Measurements from ENCODE around the gene XYLB.
A peak's percentile ranks its signal among the peaks of the same experiment; 100 is the strongest.
"Not testable (repeated sequence)": the region's sequence is repeated elsewhere in the genome, so short reads cannot be mapped to it uniquely, and the experiment has no call there.

XYLB gene

DNA sequence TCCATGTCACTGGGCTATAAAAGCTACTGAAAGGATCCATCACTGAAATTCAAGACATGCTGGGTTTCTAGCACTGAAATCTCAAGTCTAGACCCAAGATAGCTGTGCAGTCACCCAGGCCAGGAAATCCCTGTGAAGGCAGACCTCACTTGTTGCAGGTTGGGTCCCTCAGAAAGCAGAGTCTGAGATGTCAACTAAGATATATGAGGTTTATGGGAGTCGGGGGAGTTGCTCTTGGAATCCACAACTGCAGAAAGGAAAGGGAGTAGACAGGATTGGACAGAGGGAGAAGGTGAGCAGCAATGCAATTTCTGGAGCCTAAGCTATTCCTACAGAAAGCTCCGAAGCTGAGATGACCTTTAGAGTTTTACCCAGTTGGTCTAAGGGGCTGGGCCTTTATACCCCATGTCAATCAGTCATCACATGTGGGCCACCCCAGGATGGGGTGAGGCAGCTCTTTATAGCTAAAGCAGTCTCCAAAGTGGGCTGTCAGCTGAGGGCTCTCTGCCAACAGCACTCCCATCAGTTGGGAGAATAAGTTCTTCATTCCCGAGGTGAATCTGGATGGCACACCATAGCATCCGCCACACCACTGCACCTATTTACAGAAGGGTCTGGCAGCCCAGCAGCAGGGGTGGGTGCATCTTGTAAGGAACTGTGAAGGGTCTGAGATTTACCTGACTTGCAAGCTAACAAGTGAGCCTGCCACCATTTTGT, 54.8 kb downstream of the XYLB start:
- DNase-seq, result no peak

DNA sequence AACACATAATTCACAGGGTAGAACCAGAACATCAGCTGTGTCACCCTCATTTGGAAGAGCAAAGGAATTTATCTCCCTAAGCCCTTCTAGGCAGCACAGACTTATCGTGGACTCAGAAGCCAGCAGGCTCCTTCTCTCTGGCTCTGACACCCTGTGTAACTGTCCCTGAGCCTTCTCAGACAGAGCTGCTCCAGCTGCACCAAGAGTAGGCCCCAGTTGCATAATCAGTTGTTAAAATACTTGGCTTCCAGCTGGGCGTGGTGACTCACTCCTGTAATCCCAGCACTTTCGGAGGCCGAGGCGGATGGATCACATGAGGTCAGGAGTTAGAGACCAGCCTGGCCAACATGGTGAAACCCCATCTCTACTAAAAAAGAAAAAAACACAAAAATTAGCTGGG, 57.7 kb downstream of the XYLB start:
- DNase-seq, result no peak

DNA sequence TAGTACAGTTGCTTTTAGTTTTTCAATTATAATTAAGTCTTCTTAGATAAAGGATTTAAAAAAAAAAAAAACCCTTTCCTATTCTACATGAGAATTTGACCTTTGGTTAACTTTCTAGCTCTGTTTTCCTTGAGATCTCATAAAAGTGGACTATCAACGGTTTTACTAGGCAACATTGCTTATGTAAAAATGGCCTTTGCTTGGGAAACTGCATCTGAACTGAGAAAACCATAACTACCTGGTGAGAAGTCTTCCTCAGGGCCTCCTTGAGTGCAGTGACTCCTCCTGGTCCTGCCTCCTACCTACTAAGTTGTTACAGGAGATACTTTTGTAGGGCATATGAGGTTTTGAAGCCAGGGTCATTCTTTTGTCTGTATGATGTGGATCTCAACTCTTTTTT, 65.0 kb downstream of the XYLB start:
- DNase-seq, result no peak

DNA sequence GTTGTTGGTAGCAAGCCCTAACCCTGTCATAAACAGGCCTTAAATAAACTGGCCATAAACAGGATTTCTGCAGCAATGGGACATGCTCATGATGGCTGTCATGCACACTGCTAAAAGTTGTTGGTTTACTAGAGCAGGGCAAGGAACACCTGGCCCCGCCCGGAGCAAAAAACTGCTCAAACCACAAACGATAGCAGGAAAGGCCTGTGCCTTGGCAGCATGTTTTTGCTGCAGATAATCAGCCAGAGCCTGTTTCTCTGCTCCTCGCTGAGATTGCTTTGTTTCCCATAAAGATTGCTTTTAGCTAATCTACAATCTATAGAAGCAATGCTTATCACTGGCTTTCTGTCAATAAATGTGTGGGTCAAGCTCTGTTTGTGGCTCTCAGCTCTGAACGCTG, 74.2 kb downstream of the XYLB start:
- DNase-seq, result not testable (repeated sequence)

DNA sequence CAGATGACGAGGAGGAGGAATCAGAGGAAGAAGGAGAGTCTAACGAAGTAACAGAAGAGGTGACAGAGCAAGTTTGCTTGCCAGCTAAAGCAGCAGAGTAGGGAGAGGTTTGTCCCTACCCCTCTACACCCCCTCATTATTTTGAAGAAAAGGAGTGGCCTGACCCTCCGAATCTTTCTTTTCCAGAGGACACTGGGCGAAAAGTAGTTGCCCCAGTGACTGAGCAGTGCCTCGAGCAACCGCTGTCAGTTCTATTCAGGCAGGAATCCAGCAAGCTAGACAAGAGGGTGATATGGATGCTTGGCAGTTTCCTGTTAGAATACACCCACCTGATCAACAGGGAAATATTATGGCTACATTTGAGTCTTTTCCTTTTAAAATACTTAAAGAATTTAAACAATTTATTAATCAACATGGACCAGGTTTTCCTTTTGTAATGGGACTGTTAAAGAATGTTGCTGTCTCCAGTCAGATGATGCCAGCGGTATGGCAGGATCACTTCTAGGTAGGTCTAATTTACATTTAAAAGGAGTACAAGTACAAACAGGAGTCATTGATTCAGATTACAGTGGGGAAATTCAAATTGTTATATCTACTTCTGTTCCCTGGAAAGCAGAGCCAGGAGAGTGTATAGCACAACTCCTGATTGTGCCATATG, 75.2 kb downstream of the XYLB start:
- no peak for DNase-seq

DNA sequence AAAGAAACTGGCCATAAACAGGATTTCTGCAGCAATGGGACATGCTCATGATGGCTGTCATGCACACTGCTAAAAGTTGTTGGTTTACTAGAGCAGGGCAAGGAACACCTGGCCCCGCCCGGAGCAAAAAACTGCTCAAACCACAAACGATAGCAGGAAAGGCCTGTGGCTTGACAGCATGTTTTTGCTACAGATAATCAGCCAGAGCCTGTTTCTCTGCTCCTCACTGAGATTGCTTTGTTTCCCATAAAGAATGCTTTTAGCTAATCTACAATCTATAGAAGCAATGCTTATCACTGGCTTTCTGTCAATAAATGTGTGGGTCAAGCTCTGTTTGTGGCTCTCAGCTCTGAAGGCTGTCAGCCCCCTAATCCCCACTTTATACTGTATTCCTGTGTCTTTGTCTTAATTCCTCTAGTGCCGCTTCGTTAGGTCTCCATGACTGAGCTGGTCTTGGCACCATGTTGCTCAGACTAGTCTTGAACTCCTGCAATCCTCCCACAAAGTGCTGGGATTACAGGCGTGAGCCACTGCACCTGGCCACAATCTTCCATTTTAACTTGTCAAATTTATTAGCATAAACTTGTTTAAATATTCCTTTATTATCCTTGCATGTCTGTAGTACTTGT, 80.3 kb downstream of the XYLB start:
- not testable (repeated sequence) for DNase-seq

DNA sequence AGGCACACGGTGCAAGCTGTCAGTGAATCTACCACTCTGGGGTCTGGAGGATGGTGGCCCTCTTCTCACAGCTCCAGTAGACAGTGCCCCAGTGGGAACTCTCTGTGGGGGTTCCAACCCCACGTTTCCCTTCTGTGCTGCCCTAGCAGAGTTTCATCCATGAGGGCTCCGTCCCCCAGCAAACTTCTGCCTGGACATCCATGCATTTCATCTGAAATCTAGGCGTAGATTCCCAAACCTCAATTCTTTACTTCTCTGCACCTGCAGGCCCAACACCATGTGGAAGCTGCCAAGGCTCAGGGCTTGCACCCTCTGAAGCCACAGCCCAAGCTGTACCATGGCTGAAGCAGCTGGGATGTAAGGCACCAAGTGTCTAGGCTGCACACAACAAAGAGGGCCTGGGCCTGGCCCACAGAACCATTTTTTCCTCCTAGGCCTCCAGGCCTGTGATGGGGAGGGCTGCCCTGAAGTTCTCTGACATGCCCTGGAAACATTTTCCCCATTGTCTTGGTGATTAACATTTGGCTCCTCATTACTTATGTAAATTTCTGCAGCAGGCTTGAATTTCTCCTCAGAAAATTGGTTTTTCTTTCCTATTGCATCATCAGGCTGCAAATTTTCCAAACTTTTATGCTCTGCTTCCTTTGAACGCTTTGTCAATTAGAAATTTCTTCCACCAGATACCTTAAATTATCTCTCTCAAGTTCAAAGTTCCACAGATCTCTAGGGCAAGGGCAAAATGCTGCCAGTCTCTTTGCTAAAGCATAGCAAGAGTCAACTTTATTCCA, 86.5 kb downstream of the XYLB start:
- DNase-seq, result not testable (repeated sequence)

DNA sequence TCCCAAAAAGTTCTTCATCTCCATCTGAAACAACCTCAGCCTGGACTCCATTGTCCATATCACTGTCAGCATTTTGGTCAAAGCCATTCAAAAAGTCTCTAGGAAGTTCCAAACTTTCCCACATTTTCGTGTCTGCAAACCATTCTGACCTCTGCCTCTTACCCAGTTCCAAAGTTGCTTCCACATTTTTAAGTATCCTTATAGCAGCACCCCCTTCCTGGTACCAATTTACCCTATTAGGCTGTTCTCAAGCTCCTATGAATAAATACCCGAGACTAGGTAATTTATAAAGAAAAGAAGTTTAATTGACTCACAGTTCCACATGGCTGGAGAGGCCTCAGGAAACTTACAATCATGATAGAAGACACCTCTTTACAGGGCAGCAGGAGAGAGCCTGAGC, 87.1 kb downstream of the XYLB start:
- not testable (repeated sequence) for DNase-seq

DNA sequence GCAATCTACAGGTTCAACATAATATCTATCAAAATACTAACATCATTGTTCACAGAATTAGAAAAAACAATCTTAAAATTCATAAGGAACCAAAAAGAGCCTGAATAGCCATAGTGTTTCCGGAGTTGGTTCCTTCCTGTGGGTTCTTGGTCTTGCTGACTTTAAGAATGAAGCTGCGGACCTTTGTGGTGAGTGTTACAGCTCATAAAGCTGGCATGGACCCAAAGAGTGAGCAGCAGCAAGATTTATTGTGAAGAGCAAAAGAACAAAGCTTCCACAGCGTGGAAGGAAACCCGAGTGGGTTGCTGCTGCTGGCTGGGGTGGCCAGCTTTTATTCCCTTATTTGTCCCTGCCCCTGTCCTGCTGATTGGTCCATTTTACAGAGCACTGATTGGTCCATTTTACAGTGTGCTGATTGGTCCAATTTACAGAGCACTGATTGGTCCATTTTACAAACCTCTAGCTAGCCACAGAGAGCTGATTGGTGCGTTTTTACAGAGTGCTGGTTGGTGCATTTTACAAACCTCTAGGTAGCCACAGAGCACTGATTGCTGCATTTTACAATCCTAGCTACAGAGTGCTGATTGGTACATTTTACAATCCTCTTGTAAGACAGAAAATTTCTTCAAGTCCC, 92.0 kb downstream of the XYLB start:
- DNase-seq, result peak; percentile 74

DNA sequence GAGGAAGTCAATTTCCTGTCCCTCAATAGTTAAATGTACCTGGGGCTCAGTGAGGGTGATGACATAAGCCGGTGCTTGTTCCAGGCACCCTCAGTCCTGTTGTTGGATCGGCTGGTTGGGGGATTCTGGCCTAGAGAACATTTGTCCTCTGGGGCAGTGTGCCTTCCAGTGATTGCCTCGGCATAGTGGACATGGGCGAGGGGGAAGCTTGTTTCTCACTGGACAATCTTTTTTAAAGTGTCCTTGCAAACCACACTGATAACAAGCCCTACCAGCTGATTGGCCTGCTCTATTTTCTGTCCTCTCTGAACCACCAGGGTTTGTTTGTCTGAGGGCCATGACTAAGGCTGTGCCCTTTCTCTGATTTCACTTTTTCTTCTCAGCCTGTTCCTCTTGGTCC, 96.6 kb downstream of the XYLB start:
- DNase-seq, result not testable (repeated sequence)

DNA sequence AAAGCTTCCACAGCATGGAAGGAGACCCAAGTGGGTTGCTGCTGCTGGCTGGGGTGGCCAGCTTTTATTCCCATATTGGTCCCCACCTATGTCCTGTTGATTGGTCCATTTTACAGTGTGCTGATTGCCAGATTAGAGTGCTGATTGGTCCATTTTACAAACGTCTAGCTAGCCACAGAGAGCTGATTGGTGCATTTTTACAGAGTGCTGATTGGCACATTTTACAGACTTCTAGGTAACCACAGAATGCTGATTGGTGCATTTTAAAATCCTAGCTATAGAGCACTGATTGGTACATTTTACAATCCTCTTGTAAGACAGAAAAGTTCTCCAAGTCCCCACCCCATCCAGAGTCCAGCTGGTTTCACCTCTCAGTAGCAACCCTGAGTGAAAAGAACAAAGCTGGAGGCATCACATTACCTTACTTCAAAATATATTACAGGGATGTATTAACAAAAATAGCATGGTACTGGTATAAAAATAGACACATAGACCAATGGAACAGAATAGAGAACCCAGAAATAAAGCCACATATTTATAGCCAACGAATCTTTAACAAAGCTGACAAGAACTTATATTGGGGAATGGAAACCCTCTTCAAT, 99.6 kb downstream of the XYLB start:
- no peak for DNase-seq

DNA sequence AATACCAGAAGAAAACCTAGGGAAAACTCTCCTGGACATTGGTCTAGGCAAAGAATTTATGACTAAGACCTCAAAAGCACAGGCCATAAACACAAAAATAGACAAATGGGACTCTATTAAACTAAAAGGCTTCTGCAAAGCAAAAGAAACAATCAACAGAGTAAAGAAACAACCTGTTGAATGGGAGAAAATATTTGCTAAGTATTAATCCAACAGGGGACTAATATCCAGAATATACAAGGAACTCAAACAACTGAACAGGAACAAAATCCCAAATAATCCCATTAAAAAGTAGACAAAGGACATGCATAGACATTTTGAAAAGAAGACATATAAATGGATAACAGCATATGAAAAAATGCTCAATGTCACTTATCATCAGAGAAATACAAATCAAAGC, 100.2 kb downstream of the XYLB start:
- no peak for DNase-seq

DNA sequence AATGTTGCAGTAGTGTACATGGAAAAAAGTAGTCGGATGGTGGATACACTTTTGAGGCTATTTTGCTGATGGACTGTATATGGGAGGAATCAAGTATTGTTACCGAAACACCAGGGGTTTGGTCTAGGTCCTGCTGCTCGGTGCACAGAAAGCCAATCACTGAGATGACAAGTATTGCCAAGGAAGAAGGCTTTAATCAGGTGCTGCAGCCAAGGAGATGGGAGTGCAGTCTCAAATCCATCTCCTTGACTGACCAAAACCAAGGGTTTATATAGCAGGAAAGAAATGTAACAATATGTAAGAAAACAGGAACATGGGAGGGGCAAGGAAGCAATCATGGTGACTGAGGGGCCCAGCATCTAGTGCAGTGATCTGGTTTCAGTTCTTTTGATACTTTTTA, 104.3 kb downstream of the XYLB start:
- no peak for DNase-seq

DNA sequence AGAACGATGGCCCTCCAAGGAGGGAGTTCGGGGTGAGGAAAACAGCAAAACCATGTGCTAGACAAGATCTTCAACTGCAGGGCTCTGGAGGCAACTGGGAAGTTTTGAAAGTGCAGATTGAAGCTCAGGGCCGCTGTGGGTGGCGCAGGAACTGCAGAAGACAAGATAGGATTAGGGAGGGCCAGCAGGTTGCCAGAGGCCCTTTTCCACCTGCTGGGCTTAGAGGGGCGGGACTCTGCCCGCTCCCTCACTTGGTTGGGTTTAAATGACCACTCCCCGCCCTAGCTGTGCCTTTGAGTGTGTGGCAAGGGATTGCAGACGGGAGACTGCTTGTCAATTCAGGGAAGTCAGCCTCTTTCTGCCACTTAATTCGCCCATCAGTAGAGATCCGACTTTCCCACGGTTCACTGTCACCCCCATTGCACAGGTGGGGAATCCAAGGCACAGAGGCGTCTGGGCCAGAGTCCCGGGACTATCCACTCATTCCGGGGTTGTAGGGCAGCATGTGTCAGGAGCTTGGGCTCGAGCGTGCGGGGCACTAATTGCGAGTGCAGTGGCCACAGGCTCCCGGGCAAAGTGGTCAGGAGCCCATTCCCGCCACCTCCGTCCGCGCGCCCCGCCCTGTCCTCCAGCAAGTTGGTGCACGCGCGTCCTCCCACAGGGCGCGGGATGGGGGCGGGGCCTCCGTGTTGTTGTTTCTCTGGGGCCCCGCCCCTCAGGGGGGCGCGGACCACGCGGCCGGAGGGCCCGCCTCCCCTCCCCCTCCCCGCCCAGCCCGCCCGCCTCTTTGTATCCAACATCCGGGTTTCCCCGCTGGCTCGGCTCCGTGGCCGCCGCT, 106.7 kb downstream of the XYLB start, which contains the start of gene ACVR2B:
TSS of gene ACVR2B (plus strand) at position 816 of the 838 bp plus-strand sequence. CDS start 433 bp downstream, outside the sequence.
- DNase-seq, result no peak

DNA sequence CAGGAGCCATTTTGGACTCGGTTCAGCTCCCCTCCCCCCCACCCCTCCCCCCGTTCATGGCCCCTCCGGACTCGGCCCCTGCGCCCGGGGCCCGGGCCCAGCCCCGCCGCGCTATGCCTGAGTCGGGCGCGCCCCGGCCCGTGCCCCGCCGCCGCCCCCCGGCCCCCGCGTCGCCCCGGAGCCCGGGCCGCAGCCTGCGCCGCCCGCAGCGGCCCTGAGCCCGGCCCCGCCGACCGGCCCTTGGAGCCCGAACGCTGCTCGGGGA, 107.3 kb downstream of the XYLB start:
- no peak for DNase-seq

DNA sequence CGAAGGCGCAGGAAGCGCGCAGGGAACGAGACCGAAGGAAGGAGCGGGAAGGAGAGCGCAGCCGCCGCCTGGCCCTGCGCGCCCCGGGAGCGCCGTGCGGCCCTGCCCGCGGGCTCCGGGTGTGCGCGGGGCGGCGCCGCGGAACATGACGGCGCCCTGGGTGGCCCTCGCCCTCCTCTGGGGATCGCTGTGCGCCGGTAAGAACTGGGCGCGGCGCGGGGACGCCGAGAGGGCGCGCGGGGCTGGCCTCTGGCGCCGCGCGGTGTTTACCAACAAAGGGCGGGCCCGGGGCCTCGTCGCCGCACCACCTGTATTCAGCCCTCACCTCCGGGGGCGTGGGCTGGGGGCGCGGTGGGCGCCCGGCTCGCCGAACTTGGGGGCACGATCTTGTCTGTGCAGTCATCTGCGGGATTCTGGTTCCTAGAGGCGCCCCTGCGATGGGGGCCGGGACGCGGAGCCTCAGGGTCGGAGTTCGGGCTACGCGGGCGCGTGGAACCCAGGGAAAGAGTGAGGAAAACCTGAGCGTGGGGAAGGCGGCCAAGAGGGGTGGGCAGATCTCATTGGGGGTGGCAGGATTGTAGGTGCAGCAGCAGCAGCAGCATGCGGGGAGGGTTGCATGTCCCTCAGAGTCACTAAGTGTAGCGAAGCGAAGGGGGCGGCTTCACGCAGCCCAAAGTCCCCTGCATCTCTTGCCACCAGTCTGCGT, 107.7 kb downstream of the XYLB start:
- DNase-seq, result no peak

DNA sequence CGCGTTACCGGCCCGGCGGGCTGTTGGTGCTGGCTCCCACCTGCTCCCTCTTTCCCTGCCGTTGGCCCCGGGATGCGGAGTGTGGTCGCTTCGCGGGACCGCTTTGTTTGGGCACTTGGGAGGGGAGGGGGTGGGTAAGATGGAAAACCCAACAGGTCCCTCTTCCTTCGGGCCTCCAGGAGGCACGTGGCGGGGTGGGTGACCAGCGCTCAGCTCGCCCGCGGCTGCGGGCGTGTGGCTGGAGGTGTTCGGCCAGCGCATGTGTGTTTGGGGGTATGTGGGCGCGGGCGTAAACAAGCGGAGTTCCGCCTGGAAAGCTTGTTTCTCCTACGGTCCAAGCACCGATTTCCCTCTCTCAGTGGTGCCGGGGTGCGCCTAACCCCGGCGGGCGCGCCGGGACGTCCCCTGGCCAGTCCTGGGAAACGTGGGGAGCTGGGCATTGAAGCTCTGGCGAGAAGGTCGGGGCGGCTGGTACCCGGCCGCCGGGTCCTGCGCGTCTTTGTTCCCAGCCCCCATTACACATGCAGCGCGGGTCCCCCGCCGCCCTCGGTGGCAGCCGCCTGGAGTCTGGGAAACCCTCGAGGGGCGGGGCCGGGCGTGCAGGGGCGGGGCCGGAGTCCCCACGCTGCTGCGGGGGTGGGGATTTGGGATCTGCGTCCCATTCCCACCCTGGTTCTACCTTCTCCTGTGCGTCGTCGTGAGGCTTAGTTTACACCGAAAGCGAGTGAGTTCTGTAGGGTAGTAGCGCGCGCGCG, 108.5 kb downstream of the XYLB start:
- DNase-seq, result no peak

DNA sequence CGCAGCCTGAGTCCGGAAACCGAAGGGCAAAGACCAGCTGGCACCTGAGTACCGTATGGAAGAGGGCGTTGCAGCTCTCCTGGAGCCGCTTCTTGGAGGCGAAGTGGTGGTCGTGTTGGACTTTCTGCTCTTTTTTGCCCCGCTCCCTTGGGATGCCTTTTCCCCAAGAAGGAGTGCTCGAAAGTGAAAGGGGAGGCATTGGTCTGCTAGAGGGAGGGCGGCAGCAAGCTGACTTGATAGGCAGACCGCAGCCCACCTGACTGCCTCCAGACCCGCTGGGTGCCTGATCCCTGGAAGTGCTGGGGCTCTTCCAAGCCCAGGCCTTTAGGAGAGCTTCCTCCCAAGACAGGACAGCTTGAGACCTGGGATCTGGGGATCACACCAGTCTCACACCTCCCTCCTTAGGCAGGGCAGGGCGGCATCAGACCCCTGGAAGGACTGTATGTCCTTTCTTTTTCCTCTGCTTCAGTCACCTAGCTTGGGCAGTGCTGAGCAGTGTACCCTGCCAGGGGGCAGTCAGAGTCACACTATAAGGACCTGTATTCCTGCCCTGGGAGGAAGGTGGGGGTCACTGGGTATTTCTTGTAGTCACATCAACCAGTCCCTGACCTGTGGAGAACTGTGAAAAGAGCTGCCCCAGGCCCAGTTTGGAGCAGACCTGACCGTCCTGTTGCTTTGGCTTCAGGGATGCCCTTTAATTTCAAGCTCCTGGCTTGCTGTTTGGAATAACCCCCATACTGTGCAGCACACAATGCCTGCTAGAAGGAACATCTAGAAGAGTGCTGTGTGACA, 109.2 kb downstream of the XYLB start:
- DNase-seq, result no peak
